Activated CD4-positive, alpha-beta T cell treated with anti-CD3 and anti-CD28 coated beads, Interleukin-2, amount 10 ng/mL, durations not matched to agents 24 days and 14 days (primary cell): ENCODE data around the gene GPR155. TPM values are rescaled to one million over a fixed set of nuclear protein-coding genes. Genes with fewer than 3 reads are reported as not detected.
"Not testable (repeated sequence)": the region's sequence is repeated elsewhere in the genome, so short reads cannot be mapped to it uniquely, and the experiment has no call there.

Source experiments
- DNase-seq: peaks from one replicate; pipeline ENCODE4 v3.0.0; 2022
- H3K27ac Mint-ChIP-seq: one replicate; pipeline ENCODE4 v1.8.0; 2022; ENCODE audit warnings: mild to moderate bottlenecking, mixed read lengths
- H3K27me3 Mint-ChIP-seq: one replicate; pipeline ENCODE4 v1.8.0; 2022; ENCODE audit warnings: mixed read lengths
- H3K36me3 Mint-ChIP-seq: one replicate; pipeline ENCODE4 v1.8.0; 2022; ENCODE audit warnings: low read depth, mild to moderate bottlenecking, mixed read lengths
- H3K4me1 Mint-ChIP-seq: one replicate; pipeline ENCODE4 v1.8.0; 2021; ENCODE audit warnings: mixed read lengths
- H3K4me3 Mint-ChIP-seq: one replicate; pipeline ENCODE4 v1.8.0; 2022; ENCODE audit warnings: mild to moderate bottlenecking, moderate library complexity, mixed read lengths
- H3K9me3 Mint-ChIP-seq: one replicate; pipeline ENCODE4 v1.8.0; 2021; ENCODE audit warnings: mixed read lengths
- intact Hi-C: fragments of 100-400 bp; cut with micrococcal nuclease; formaldehyde crosslinking; loops from one replicate; pipeline ENCODE4 v1.15.1; 2023
- total RNA-seq: library from RNA; stranded (reverse); gene quantifications from 2 replicates; pipeline ENCODE4 v1.2.3, GENCODE V29; 2022

GPR155 gene
- total RNA-seq, 1 donor from 2014 or later, result 3.6 TPM

GRCh38 chr2:174395969-174396630, 90.7 kb downstream of the GPR155 start:
- no peak for DNase-seq
- peaks cover 30% of the 10 kb centered on the region for H3K4me1 Mint-ChIP-seq
- H3K4me3 Mint-ChIP-seq, result peak overlapping the region; percentile 99
- peak overlapping the region; percentile 99 for H3K27ac Mint-ChIP-seq
- H3K27me3 Mint-ChIP-seq, result no peaks in the 10 kb centered on the region
- peaks cover 20% of the 10 kb centered on the region for H3K36me3 Mint-ChIP-seq
- intact Hi-C loops, result loop anchor here (2.0 to 10.0 kb wide), 2 partner anchors 147 to 1841 kb away; partner anchors contain the start of genes OLA1 and PDK1
- no peaks in the 10 kb centered on the region for H3K9me3 Mint-ChIP-seq

- H3K9me3 Mint-ChIP-seq, result no peaks in the 10 kb centered on the region
- peaks cover 30% of the 10 kb centered on the region for H3K4me1 Mint-ChIP-seq
- peaks cover 21% of the 10 kb centered on the region for H3K36me3 Mint-ChIP-seq
- DNase-seq, result peak; percentile 94
- H3K27ac Mint-ChIP-seq, result peak within 1 kb of the TSS; percentile 99
- H3K27me3 Mint-ChIP-seq, result no peaks in the 10 kb centered on the region
- H3K4me3 Mint-ChIP-seq, result peak within 1 kb of the TSS; percentile 99
- intact Hi-C loops, result loop anchor here (2.0 to 10.0 kb wide), 2 partner anchors 147 to 1841 kb away; partner anchors contain the start of genes OLA1 and PDK1
These were observed 91.4 kb downstream of the GPR155 start, which contains the start of gene SCRN3 for GRCh38 chr2:174395284-174395968. TSS of gene SCRN3 (plus strand) at chr2:174395730. CDS start at chr2:174398284, 2,554 bp downstream.

- intact Hi-C loops, result loop anchor here (10.0 kb wide), 1 partner anchor 1838 kb away; the partner anchor contains the start of gene PDK1
- Mint-ChIP-seq H3K27me3 (no peaks in the 10 kb centered on the region), H3K9me3 (no peaks in the 10 kb centered on the region), H3K36me3 (peaks cover 29% of the 10 kb centered on the region), H3K4me1 (peaks cover 32% of the 10 kb centered on the region), H3K4me3 (no peak overlapping the region), H3K27ac (no peak overlapping the region)
- DNase-seq, result no peak
These were observed 94.1 kb downstream of the GPR155 start for GRCh38 chr2:174392706-174393105.

GRCh38 chr2:174390303-174390702, 96.5 kb downstream of the GPR155 start:
- peaks cover 23% of the 10 kb centered on the region for H3K4me1 Mint-ChIP-seq
- H3K9me3 Mint-ChIP-seq, DNase-seq, H3K27ac Mint-ChIP-seq, H3K27me3 Mint-ChIP-seq, H3K4me3 Mint-ChIP-seq: not testable (repeated sequence)
- intact Hi-C loops, result loop anchor here (10.0 kb wide), 1 partner anchor 1836 kb away; the partner anchor contains the start of gene PDK1
- H3K36me3 Mint-ChIP-seq, result peaks cover 40% of the 10 kb centered on the region

- Mint-ChIP-seq H3K36me3 (peaks cover 41% of the 10 kb centered on the region), H3K27me3 (no peaks in the 10 kb centered on the region), H3K27ac (no peak overlapping the region), H3K4me3 (no peak overlapping the region), H3K4me1 (peaks cover 19% of the 10 kb centered on the region), H3K9me3 (no peaks in the 10 kb centered on the region)
- intact Hi-C loops, result no loop called here
- DNase-seq, result no peak
These were observed 97.3 kb downstream of the GPR155 start for GRCh38 chr2:174389542-174389941.

- not testable (repeated sequence) for H3K4me3 Mint-ChIP-seq
These were observed 98.1 kb downstream of the GPR155 start for GRCh38 chr2:174388706-174389105.

GRCh38 chr2:174385201-174385600, 101.6 kb downstream of the GPR155 start:
- no peaks in the 10 kb centered on the region for H3K9me3 Mint-ChIP-seq
- no peak overlapping the region for H3K4me3 Mint-ChIP-seq
- no peak for DNase-seq
- no peaks in the 10 kb centered on the region for H3K27me3 Mint-ChIP-seq
- H3K4me1 Mint-ChIP-seq, result peaks cover 10% of the 10 kb centered on the region
- peaks cover 39% of the 10 kb centered on the region for H3K36me3 Mint-ChIP-seq
- no peak overlapping the region for H3K27ac Mint-ChIP-seq
- intact Hi-C loops, result no loop called here

More at GRCh38 chr2:174388706-174389105, 98.1 kb downstream of the GPR155 start:
- H3K27me3 Mint-ChIP-seq, H3K27ac Mint-ChIP-seq, H3K9me3 Mint-ChIP-seq, DNase-seq, intact Hi-C loops: not testable (repeated sequence)
- Mint-ChIP-seq H3K4me1 (peaks cover 17% of the 10 kb centered on the region), H3K36me3 (peaks cover 46% of the 10 kb centered on the region)

GRCh38 chr2:174383796-174384195, 103.0 kb downstream of the GPR155 start:
- Mint-ChIP-seq H3K36me3 (peaks cover 35% of the 10 kb centered on the region), H3K4me1 (peaks cover 6% of the 10 kb centered on the region), H3K27me3 (no peaks in the 10 kb centered on the region), H3K27ac (no peak overlapping the region), H3K4me3 (no peak overlapping the region), H3K9me3 (no peaks in the 10 kb centered on the region)
- DNase-seq, result no peak
- intact Hi-C loops, result no loop called here

Other genes starting within 250 kb of the GPR155 start
- gene OLA1, start 238.5 kb downstream of the GPR155 start, total RNA-seq, result 164 and 167 TPM in 2 replicates
- not detected in 2 replicates for gene SP9, start 152.1 kb downstream of the GPR155 start, total RNA-seq
- 18.2 and 19.0 TPM in 2 replicates for gene SCRN3, start 91.3 kb downstream of the GPR155 start, total RNA-seq
- 280 and 287 TPM in 2 replicates for gene WIPF1, start 110.8 kb upstream of the GPR155 start, total RNA-seq